ENCODE data around the gene ZFP36.

Gene ZFP36

DNA sequence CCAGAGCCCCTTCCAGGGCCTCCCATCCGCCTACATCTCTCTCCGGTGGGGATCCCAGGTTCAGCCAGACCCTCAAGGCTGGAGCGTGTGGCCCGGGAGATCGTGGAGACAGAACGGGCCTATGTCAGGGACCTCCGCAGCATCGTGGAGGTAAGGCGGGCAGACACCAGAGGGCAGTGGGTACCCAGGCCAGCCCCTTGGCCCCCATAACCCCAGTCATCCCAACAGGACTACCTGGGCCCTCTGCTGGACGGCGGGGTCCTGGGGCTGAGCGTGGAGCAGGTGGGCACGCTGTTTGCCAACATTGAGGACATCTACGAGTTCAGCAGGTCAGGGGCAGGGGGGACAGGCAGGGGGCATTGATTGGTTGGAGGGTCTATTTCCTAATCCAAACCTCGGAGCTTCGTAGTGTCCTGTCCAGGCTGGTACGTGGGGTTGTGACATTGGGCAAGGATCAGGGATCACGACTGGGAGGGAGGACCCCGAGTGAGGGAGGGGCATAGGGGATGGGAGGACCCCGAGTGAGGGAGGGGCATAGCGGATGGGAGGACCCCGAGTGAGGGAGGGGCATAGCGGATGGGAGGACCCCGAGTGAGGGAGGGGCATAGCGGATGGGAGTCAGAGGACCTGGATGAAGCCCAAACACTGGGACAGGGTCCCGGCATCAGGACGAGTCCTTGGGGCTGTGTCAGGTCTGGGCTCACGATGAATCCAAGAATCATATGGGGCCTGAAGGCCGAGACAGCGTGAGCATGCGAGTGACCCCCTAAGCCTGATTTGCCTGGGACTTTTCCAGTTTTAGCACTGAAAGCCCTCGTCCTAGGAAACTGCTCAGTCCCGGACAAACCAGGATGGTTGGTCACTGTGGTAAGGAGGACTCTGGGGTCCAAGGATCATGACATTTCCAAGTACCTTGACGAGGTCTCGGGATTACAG is 8.7 kb downstream of the ZFP36 start:
- TF ChIP-seq CTCF (IDR thresholded peaks at IDR 0.05; ENCODE audit: insufficient read depth, low read depth, low read length, missing control alignments): no peak
- DNase-seq (ENCODE audit: low read depth): no peak
- H3K4me3 ChIP-seq (ENCODE audit: low read depth, low read length): no peak overlapping the region

DNA sequence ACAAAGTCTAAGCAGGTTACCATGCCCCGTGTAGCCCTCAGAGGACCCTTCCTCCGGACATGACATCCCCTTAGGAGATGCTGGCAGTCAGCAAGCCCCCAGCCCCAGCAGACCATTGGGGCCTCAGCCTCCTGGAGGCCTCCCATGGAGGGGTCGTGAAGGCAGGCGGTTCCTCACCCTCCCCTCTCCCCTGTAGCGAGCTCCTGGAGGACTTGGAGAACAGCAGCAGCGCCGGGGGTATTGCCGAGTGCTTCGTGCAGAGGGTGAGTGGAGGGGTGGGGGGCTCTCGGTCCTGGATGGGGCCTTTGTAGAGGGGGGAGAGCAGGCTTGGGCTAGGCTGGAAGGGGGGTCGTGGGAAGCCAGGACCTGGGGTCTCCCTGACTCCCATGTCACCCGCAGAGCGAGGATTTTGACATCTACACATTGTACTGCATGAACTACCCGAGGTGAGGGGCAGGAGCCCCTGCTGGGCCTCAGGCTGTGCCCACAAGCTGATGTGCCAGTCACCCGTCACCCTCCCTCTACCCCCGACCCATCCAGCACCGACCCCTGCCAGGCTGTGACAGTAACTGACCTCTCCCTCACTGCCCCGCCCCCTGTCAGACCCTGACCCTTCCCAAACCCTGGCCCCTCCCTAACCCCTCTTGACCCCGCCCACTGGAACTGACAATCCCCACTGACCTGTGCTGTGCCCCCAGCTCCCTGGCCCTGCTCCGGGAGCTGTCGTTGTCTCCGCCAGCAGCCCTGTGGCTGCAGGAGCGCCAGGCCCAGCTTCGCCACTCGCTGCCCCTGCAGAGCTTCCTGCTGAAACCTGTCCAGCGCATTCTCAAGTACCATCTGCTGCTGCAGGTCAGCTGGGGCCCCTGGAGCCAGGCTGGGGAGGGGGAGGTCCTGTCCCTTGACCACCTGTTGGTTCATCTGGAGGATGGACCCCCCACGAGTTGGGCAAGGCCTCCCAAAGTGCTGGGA is 9.8 kb downstream of the ZFP36 start:
- TF ChIP-seq CTCF (IDR thresholded peaks at IDR 0.05; ENCODE audit: insufficient read depth, low read depth, low read length, missing control alignments): no peak
- H3K4me3 ChIP-seq (ENCODE audit: low read depth, low read length): no peak overlapping the region
- no peak for DNase-seq (ENCODE audit: low read depth)

DNA sequence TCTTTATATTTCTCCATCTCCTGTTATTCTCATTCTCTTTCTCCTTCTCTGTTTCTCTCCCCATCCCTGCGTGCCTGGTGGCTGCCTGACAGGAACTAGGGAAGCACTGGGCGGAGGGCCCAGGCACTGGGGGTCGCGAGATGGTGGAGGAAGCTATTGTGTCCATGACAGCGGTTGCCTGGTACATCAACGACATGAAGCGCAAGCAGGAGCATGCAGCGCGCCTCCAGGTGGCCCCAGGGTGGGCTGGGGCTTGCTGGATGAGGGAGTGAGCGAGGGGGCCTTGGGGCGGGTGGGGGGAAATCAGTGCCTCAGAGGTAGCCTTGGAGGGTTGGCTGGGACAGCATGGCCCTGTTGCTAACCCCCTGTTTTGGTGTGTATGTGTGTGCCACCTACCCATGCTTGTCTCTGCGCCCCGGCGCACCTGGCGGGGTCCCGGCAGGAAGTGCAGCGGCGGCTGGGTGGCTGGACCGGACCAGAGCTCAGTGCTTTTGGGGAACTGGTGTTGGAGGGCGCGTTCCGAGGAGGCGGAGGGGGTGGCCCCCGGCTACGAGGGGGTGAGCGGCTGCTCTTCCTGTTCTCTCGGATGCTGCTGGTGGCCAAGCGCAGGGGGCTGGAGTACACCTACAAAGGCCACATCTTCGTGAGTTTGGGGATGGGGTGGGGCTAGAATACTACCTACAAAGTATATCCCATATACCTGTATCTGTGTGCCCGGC is 11.0 kb downstream of the ZFP36 start:
- no peak overlapping the region for H3K4me3 ChIP-seq (ENCODE audit: low read depth, low read length)
- TF ChIP-seq CTCF (IDR thresholded peaks at IDR 0.05; ENCODE audit: insufficient read depth, low read depth, low read length, missing control alignments): no peak

GRCh38 chr19:39419003-39419402 is 12.4 kb downstream of the ZFP36 start:
- no peak for DNase-seq (ENCODE audit: low read depth)
- no peak for TF ChIP-seq CTCF (IDR thresholded peaks at IDR 0.05; ENCODE audit: insufficient read depth, low read depth, low read length, missing control alignments)
- no peak overlapping the region for H3K4me3 ChIP-seq (ENCODE audit: low read depth, low read length)

More for the DNA sequence above, 11.0 kb downstream of the ZFP36 start:
- no peak for DNase-seq (ENCODE audit: low read depth)

DNA sequence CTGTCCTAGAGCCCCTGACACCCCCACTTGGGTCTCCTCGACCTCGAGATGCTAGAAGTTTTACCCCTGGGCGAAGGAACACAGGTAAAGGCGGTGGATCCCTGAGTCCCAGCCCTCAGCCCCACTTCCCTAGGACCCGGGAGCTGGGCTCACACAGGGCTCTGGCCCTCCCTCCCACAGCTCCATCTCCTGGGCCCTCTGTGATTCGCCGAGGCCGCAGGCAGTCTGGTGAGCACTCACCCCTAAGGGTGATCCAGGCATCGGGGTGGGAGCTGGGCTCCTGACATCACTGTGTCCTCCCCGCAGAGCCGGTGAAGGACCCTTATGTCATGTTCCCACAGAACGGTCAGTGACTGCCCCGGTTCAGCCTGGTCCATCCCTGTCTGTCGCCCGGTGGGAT is 14.1 kb downstream of the ZFP36 start:
- TF ChIP-seq CTCF (IDR thresholded peaks at IDR 0.05; ENCODE audit: insufficient read depth, low read depth, low read length, missing control alignments): no peak
- no peak for DNase-seq (ENCODE audit: low read depth)
- H3K4me3 ChIP-seq (ENCODE audit: low read depth, low read length): no peak overlapping the region

GRCh38 chr19:39422020-39422419 is 15.4 kb downstream of the ZFP36 start:
- H3K4me3 ChIP-seq (ENCODE audit: low read depth, low read length): no peak overlapping the region
- TF ChIP-seq CTCF (IDR thresholded peaks at IDR 0.05; ENCODE audit: insufficient read depth, low read depth, low read length, missing control alignments): no peak
- no peak for DNase-seq (ENCODE audit: low read depth)
